ENCODE measurements around the gene TCL1B. TPM values are rescaled to one million over a fixed set of nuclear protein-coding genes. Genes with fewer than 3 reads are reported as not detected.

The TCL1B gene
- total RNA-seq, 6 experiments from 2014 or later, result not detected

GRCh38 chr14:95657454-95657853, 28.8 kb upstream of the TCL1B start:
- Mint-ChIP-seq H3K27ac (no peak overlapping the region), H3K27me3 (ENCODE audit: insufficient read depth) (peaks cover 4% of the 10 kb centered on the region; the same call in 1 of the 2 replicates), H3K4me1 (ENCODE audit: low read depth) (no peaks in the 10 kb centered on the region), H3K36me3 (ENCODE audit: low read depth) (no peaks in the 10 kb centered on the region), H3K9me3 (peaks cover 35% of the 10 kb centered on the region), H3K4me3 (no peak overlapping the region)
- TF ChIP-seq, protein P1, sequence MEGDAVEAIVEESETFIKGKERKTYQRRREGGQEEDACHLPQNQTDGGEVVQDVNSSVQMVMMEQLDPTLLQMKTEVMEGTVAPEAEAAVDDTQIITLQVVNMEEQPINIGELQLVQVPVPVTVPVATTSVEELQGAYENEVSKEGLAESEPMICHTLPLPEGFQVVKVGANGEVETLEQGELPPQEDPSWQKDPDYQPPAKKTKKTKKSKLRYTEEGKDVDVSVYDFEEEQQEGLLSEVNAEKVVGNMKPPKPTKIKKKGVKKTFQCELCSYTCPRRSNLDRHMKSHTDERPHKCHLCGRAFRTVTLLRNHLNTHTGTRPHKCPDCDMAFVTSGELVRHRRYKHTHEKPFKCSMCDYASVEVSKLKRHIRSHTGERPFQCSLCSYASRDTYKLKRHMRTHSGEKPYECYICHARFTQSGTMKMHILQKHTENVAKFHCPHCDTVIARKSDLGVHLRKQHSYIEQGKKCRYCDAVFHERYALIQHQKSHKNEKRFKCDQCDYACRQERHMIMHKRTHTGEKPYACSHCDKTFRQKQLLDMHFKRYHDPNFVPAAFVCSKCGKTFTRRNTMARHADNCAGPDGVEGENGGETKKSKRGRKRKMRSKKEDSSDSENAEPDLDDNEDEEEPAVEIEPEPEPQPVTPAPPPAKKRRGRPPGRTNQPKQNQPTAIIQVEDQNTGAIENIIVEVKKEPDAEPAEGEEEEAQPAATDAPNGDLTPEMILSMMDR (IDR thresholded peaks at IDR 0.05), result no peak
- no peak for DNase-seq

DNA sequence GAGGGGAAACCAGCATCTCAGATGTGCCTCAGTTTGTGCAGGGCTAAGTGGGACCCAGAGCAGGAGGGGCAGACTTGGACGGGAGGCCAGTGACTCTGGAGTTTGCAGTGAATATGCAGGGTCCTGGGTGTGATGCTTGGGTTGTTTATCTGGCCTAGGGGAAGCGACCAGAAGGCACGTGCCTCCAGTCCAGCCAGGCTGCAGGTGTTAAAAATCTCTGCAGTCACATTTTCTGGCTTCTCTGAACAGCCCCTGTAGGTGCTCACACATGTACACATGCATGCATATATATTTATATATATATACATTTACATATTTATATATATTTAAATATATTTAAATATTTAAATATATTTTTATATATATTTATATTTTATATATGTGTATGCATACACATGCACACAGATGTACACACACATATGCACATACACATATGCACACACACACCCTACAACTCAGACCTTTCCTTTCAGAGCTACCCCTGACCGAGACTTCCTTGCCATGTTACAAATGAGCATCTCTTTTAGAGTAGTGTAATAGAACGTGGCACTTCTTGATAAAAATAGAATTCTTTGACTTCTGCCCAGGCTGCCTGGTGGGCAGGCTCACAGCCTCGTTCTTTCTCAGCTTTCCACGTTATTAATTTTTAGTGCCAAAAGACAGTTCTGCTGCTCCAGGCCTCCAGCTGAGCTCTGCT, 26.8 kb upstream of the TCL1B start:
- Mint-ChIP-seq H3K9me3 (peaks cover 24% of the 10 kb centered on the region), H3K36me3 (ENCODE audit: low read depth) (no peaks in the 10 kb centered on the region), H3K27ac (no peak overlapping the region), H3K4me1 (ENCODE audit: low read depth) (no peaks in the 10 kb centered on the region), H3K27me3 (ENCODE audit: insufficient read depth) (peaks cover 4% of the 10 kb centered on the region; the same call in 1 of the 2 replicates), H3K4me3 (no peak overlapping the region)
- DNase-seq, result no peak
- TF ChIP-seq, protein P1 (IDR thresholded peaks at IDR 0.05), result no peak

- H3K27ac Mint-ChIP-seq, result no peak overlapping the region
- no peaks in the 10 kb centered on the region for H3K36me3 Mint-ChIP-seq (ENCODE audit: low read depth)
- no peak overlapping the region for H3K4me3 Mint-ChIP-seq
- DNase-seq, result no peak
- TF ChIP-seq, protein P1 (IDR thresholded peaks at IDR 0.05), result no peak
- H3K9me3 Mint-ChIP-seq, result peaks cover 18% of the 10 kb centered on the region
- H3K27me3 Mint-ChIP-seq (ENCODE audit: insufficient read depth), result peaks cover 6% of the 10 kb centered on the region; the same call in 1 of the 2 replicates
- H3K4me1 Mint-ChIP-seq (ENCODE audit: low read depth), result no peaks in the 10 kb centered on the region
Observed at GRCh38 chr14:95659990-95660385, 26.2 kb upstream of the TCL1B start.

DNA sequence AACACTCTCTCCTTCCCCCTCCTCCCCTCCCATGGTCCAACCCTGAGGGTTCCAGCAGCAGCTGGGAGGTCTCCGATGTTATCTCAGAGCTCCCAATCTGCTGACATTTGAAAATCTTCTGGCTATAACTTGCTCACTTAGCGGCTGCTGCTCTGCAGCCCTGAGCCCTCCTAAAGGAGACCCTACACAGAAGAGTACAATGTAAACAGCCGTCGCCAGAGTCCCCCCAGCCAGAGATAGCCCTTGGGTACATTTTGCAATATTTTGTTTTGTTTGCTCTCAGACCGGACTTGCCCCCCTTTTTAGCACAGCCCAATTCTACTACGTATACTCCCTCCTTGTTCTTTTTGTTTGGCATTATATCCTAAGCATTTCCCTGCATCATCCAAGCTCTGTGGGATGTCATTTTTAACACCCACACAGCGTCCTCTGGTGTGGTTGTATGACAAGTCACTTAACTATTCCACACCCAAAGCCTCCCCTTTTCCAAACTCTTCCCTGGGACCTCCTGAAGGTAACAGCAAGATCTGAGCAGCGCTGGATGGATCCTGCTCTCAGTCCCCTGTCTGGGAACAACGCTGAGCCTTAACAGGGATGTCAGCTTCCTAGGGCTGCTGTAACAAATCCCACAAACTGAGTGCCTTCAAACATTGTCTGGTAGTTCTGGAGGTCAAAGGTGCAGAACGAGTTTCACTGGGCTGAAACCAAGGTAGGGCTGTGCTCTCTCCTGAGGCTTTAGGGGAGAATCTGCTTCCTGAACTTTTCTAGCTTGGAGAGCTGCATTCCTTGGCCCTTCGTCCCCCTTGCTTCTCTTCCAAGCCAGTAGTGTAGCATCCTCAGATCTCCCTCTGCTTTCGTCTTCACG, 25.3 kb upstream of the TCL1B start:
- Mint-ChIP-seq H3K27ac (no peak overlapping the region), H3K27me3 (ENCODE audit: insufficient read depth) (peaks cover 6% of the 10 kb centered on the region; the same call in 1 of the 2 replicates), H3K9me3 (peaks cover 16% of the 10 kb centered on the region), H3K4me3 (no peak overlapping the region), H3K36me3 (ENCODE audit: low read depth) (no peaks in the 10 kb centered on the region), H3K4me1 (ENCODE audit: low read depth) (no peaks in the 10 kb centered on the region)
- TF ChIP-seq, protein P1 (IDR thresholded peaks at IDR 0.05), result no peak
- DNase-seq, result no peak

GRCh38 chr14:95662376-95663186, 23.6 kb upstream of the TCL1B start:
- no peak for DNase-seq
- H3K4me1 Mint-ChIP-seq (ENCODE audit: low read depth), result no peaks in the 10 kb centered on the region
- no peak overlapping the region for H3K27ac Mint-ChIP-seq
- no peaks in the 10 kb centered on the region for H3K36me3 Mint-ChIP-seq (ENCODE audit: low read depth)
- H3K4me3 Mint-ChIP-seq, result no peak overlapping the region
- H3K9me3 Mint-ChIP-seq, result peaks cover 15% of the 10 kb centered on the region
- TF ChIP-seq, protein P1 (IDR thresholded peaks at IDR 0.05), result no peak
- peaks cover 6% of the 10 kb centered on the region; the same call in 1 of the 2 replicates for H3K27me3 Mint-ChIP-seq (ENCODE audit: insufficient read depth)
